Measurements from ENCODE around the gene EFNA5. TPM values are rescaled to one million over a fixed set of nuclear protein-coding genes. Genes with fewer than 3 reads are reported as not detected.

EFNA5 gene
- total and polyA plus RNA-seq, 2 experiments from 2014 or later: 0.64 to 0.86 TPM

DNA sequence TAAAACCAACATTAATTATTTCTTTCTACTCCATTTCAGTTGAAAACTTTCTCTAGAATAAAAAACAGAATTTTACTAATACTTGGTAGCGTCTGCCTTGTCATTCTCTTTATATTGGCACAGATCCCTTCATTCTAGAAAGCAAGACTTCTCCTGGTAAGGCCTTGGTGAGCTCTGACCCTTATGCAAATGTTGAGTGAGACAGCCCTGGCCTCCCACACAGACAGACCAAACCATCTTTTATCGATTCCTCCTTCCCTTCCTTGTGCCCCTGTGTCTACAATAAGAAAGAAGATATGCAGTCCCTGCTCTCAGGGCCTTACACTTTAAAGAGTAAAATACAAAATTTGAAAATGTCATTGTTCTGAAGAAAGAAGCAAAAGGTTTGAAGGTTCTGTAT lies 262.2 kb downstream of the EFNA5 start:
- Histone ChIP-seq H3K36me3 (ENCODE audit: low read depth) (no peaks in the 10 kb centered on the region), H3K27ac (no peak overlapping the region), H3K27me3 (replicated peaks; ENCODE audit: insufficient read depth) (0 out of 2 replicates have a peak, but pooled peaks cover 2% of the 10 kb centered on the region), H3K4me1 (ENCODE audit: insufficient read depth) (no peaks in the 10 kb centered on the region), H3F3A (ENCODE audit: insufficient read depth) (no peaks in the 10 kb centered on the region), H3K9me2 (ENCODE audit: insufficient read depth) (no peaks in the 10 kb centered on the region), H3K9me3 (ENCODE audit: low read depth) (no peaks in the 10 kb centered on the region), H3K4me2 (ENCODE audit: unreplicated experiment) (no peak overlapping the region), H4K20me1 (ENCODE audit: insufficient read depth) (no peaks in the 10 kb centered on the region), H2AFZ (no peak overlapping the region), H3K4me3 (no peak overlapping the region), H3K9ac (no peak overlapping the region), H3K79me2 (ENCODE audit: insufficient read depth) (no peaks in the 10 kb centered on the region)
- no peak for DNase-seq
- in situ Hi-C loops (cut with MboI): no loop called here
- TF ChIP-seq EZH2 (IDR thresholded peaks at IDR 0.05; ENCODE audit: insufficient read depth, poor library complexity, severe bottlenecking) (no peak), EZH2phosphoT487 (IDR thresholded peaks at IDR 0.05; ENCODE audit: insufficient read depth, low read depth) (no peak)
- WGBS, 2 experiments (ENCODE audit: low coverage in 1 of 2, low lambda C conversion rate in 2 of 2, missing lambda C conversion rate in 2 of 2): 71 to 79% methylated on average over 2 of the region's 2 CpGs

DNA sequence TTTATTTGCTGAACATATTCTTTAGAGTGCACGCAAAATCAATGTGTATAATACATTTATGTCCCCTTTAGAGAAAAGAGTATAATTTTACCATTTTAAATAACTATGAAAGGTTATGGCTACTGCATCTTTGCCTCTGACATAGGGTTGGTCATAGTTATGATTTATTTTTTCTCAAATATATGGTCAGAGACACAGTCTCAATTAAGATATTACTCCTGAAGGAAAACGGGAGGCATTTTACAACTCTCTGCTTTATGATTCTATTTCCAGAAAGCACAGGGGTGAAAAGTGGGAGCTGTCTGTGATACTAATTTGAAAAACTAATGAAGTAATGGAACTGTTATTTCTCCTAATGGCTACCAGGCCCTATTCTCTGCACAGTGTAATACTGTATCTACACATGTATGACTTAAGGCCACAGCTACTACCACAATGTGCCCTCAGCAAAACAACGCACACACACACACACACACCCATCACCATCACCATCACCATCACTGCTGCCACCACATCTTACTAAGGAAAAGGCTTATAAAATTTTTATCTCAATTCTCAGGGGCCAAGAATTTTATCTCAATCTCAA lies 262.9 kb downstream of the EFNA5 start:
- Histone ChIP-seq H4K20me1 (ENCODE audit: insufficient read depth) (no peaks in the 10 kb centered on the region), H3F3A (ENCODE audit: insufficient read depth) (no peaks in the 10 kb centered on the region), H2AFZ (no peak overlapping the region), H3K36me3 (ENCODE audit: low read depth) (no peaks in the 10 kb centered on the region), H3K4me1 (ENCODE audit: insufficient read depth) (no peaks in the 10 kb centered on the region), H3K4me3 (no peak overlapping the region), H3K27ac (no peak overlapping the region), H3K9me2 (ENCODE audit: insufficient read depth) (no peaks in the 10 kb centered on the region), H3K27me3 (replicated peaks; ENCODE audit: insufficient read depth) (0 out of 2 replicates have a peak, but pooled peaks cover 8% of the 10 kb centered on the region), H3K4me2 (ENCODE audit: unreplicated experiment) (no peak overlapping the region), H3K9me3 (ENCODE audit: low read depth) (no peaks in the 10 kb centered on the region), H3K9ac (no peak overlapping the region), H3K79me2 (ENCODE audit: insufficient read depth) (no peaks in the 10 kb centered on the region)
- in situ Hi-C loops (cut with MboI): no loop called here
- no peak for DNase-seq
- WGBS, 2 experiments (ENCODE audit: low coverage in 1 of 2, low lambda C conversion rate in 2 of 2, missing lambda C conversion rate in 2 of 2): 58 to 60% methylated on average over 3 of the region's 3 CpGs
- TF ChIP-seq EZH2 (IDR thresholded peaks at IDR 0.05; ENCODE audit: insufficient read depth, poor library complexity, severe bottlenecking) (no peak), EZH2phosphoT487 (IDR thresholded peaks at IDR 0.05; ENCODE audit: insufficient read depth, low read depth) (no peak)

DNA sequence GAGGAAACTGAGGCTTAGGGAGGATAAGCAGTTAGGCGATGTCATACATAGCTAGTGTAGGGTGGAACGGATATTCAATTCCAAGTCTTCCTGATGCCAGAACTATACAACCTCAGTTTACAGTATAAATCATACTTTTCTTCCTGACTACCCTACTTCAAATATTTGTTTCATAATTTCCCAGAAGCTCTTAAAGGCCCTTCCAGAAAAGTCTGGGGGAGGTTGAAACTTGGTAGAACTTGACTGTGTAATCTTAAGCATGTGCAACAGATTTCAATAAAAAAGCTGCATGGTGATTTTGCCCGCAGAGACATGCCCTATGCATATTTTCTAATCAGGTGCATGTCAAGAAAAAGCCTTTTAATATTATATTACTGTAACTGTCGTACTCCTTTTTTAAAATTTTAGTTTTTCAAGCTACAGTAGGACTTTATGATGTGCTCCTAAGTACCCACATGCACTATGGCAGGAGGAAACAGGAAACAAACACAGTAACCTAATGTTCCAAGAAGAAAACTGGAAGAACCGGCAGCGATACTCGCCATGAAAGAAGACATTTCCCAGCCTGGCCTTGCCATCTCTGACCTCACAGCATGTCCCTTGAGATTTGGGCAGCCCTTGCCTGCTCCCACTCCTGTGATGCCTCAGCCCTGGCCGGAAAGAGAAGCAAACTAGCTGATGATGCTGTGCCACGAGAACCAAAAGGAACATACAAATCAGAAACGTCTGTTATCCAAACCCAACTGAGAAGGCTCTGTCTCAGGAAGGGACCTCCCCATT lies 266.0 kb downstream of the EFNA5 start:
- no peaks in the 10 kb centered on the region for H3F3A ChIP-seq (ENCODE audit: insufficient read depth)
- no peaks in the 10 kb centered on the region for H3K36me3 ChIP-seq (ENCODE audit: low read depth)
- no peaks in the 10 kb centered on the region for H3K4me1 ChIP-seq (ENCODE audit: insufficient read depth)
- H3K27ac ChIP-seq: no peak overlapping the region
- H2AFZ ChIP-seq: no peak overlapping the region
- TF ChIP-seq EZH2phosphoT487 (IDR thresholded peaks at IDR 0.05; ENCODE audit: insufficient read depth, low read depth) (no peak), EZH2 (IDR thresholded peaks at IDR 0.05; ENCODE audit: insufficient read depth, poor library complexity, severe bottlenecking) (no peak)
- H4K20me1 ChIP-seq (ENCODE audit: insufficient read depth): no peaks in the 10 kb centered on the region
- H3K4me3 ChIP-seq: no peak overlapping the region
- H3K27me3 ChIP-seq (replicated peaks; ENCODE audit: insufficient read depth): peaks cover 25% of the 10 kb centered on the region; the same call in 1 of the 2 replicates
- H3K9me3 ChIP-seq (ENCODE audit: low read depth): no peaks in the 10 kb centered on the region
- no peaks in the 10 kb centered on the region for H3K79me2 ChIP-seq (ENCODE audit: insufficient read depth)
- in situ Hi-C loops (cut with MboI): no loop called here
- H3K4me2 ChIP-seq (ENCODE audit: unreplicated experiment): no peak overlapping the region
- peak; percentile 22 for DNase-seq
- WGBS, 2 experiments (ENCODE audit: low coverage in 1 of 2, low lambda C conversion rate in 2 of 2, missing lambda C conversion rate in 2 of 2): 63 to 70% methylated on average over 10 of the region's 10 CpGs
- H3K9me2 ChIP-seq (ENCODE audit: insufficient read depth): no peaks in the 10 kb centered on the region
- no peak overlapping the region for H3K9ac ChIP-seq

DNA sequence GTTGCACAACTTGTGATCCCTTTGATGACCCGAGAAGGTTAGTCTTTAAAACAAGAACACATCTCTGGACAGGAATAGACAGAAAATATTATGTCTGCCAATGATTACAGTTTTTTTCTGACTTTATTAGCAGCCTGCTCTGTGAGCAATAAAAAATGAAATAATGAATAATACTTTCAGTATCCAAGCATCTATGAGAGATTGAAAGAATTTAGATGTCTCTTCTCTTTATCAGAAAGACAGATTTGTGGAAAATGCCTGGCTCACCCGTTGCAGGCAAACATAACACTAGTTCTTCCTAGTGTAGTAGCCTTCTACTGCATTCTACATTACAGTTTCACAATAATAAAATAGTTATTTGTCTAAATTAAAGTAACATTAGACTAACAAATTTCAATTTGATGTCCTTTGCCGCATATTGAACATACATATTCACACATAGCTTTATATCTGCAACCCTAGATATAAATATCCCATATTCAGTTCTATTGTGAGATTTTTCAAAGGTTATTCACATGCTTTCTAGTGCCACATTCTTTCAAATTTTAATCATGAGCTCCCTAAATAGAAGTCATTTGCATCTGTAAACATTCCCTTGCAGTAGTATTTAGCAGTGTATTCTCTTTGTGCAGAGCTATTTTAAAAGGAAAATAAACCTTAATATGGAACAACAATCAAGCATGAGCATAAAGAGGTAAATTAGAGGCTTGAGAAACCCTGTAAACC lies 267.3 kb downstream of the EFNA5 start:
- Histone ChIP-seq H3K4me1 (ENCODE audit: insufficient read depth) (no peaks in the 10 kb centered on the region), H2AFZ (no peak overlapping the region), H4K20me1 (ENCODE audit: insufficient read depth) (no peaks in the 10 kb centered on the region), H3K4me3 (no peak overlapping the region), H3K4me2 (ENCODE audit: unreplicated experiment) (no peak overlapping the region), H3K9ac (no peak overlapping the region), H3K27me3 (replicated peaks; ENCODE audit: insufficient read depth) (peaks cover 35% of the 10 kb centered on the region; the same call in 1 of the 2 replicates), H3K36me3 (ENCODE audit: low read depth) (no peaks in the 10 kb centered on the region), H3F3A (ENCODE audit: insufficient read depth) (no peaks in the 10 kb centered on the region), H3K9me2 (ENCODE audit: insufficient read depth) (no peaks in the 10 kb centered on the region), H3K27ac (no peak overlapping the region), H3K9me3 (ENCODE audit: low read depth) (no peaks in the 10 kb centered on the region), H3K79me2 (ENCODE audit: insufficient read depth) (no peaks in the 10 kb centered on the region)
- in situ Hi-C loops (cut with MboI): no loop called here
- no peak for TF ChIP-seq EZH2phosphoT487 (IDR thresholded peaks at IDR 0.05; ENCODE audit: insufficient read depth, low read depth)
- no peak for DNase-seq
- WGBS, 2 experiments (ENCODE audit: low coverage in 1 of 2, low lambda C conversion rate in 2 of 2, missing lambda C conversion rate in 2 of 2): 35 to 39% methylated on average over 3 of the region's 3 CpGs
